Esophagus mucosa (tissue), 1 donor: ENCODE measurements around the gene EXOSC7. TPM values are rescaled to one million over a fixed set of nuclear protein-coding genes. Genes with fewer than 3 reads are reported as not detected.
"Not testable (repeated sequence)": the region's sequence is repeated elsewhere in the genome, so short reads cannot be mapped to it uniquely, and the experiment has no call there.

ENCODE experiments used
- ATAC-seq: fragments of 200-7000 bp; cut with Tn5 transposase; one replicate; pipeline ENCODE4 v1.9.1; 2020
- total RNA-seq: library from RNA; stranded (reverse); gene quantifications from one replicate; pipeline ENCODE4 v1.2.4, GENCODE V29; 2023
- donor health status: DM: yes; HTN: yes; CAD: no.

EXOSC7 gene
- total RNA-seq, 1 donor from 2014 or later: 32.5 TPM

- peak; percentile 20 for ATAC-seq
Measured at GRCh38 chr3:45026038-45026437, 50.0 kb downstream of the EXOSC7 start, which contains the start of gene CLEC3B. Gene CLEC3B, plus strand, starts transcription at chr3:45026303. Its CDS starts 60 bp downstream, at chr3:45026363.

GRCh38 chr3:45026957-45027356 lies 50.9 kb downstream of the EXOSC7 start:
- no peak for ATAC-seq

DNA sequence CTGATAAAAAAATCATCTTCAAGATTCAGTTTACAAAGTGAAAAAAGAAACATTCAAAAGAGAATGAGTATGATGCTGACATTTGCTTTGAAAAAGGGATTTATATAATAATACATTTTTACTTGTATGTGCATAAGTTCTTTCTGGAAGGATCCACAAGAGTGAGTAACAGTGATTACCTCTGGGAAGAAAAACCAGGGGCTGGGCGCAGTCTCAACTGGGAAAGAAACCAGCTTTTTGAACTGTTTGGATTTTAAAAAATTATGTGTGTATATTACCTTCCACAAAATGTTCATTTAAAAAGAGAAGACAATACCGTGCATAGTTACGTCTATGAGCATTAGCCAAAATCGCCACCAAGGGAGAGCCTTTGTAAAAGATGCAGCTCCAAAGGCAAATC lies 51.4 kb downstream of the EXOSC7 start:
- no peak for ATAC-seq

- no peak for ATAC-seq
Measured at GRCh38 chr3:45029216-45029615, 53.2 kb downstream of the EXOSC7 start.

- ATAC-seq: no peak
Measured at GRCh38 chr3:45029661-45030060, 53.6 kb downstream of the EXOSC7 start.

DNA sequence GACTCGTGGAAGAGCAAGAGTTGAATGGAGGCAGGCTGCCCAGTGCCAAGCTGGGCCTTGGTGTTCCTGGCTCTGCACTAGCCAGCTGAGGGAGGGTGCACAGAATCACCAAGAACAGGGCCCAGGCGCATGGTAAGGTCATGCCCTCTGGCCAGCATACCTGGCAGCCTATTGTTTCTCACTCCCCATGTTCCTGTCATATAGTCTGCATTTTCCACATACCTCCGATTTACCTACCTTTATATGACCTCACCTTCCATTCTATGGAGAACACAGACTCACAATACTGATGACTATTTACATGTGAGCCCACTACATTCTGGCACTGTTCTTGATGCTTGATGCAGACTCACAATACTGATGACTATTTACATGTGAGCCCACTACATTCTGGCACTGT lies 55.5 kb downstream of the EXOSC7 start:
- ATAC-seq: no peak

- ATAC-seq: no peak
Measured at GRCh38 chr3:45032113-45032512, 56.1 kb downstream of the EXOSC7 start.

GRCh38 chr3:45033791-45034190 lies 57.7 kb downstream of the EXOSC7 start:
- no peak for ATAC-seq

DNA sequence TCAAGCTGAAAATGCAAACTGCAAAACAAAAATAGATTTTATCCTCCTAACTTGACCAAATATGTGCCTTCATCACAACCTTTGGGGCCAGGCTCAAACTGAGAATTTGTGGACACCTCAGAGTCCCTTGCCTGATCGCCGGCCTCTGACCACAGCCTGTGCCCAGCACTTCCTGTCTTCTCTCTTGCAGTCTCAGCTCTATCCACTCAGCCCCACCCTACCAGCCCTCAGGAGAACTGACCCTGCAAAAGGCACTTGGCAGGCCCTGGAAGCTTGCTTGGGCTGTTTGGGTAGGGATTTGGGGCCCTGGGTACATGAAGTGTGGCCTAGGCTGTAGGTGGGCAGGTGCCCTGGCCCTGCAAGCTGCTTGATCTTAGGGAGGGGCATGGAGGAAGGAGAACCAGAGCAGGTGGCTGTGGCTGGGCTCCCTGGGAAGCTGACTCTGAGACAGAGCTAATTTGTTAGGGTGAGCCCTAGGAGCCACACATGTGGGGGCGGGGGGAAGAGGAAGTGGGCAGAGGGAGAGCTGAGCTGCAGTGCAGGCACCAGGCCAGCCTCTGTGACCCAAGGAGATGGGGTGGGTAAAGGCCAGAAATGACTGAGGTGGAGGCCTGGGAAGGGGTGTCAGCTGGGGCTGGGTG lies 58.7 kb downstream of the EXOSC7 start:
- ATAC-seq: no peak

- ATAC-seq: no peak
Measured at GRCh38 chr3:45035441-45036301, 59.6 kb downstream of the EXOSC7 start.

GRCh38 chr3:45037720-45038455 lies 61.8 kb downstream of the EXOSC7 start:
- peak; percentile 91 for ATAC-seq

GRCh38 chr3:45041666-45042065 lies 65.6 kb downstream of the EXOSC7 start:
- no peak for ATAC-seq

DNA sequence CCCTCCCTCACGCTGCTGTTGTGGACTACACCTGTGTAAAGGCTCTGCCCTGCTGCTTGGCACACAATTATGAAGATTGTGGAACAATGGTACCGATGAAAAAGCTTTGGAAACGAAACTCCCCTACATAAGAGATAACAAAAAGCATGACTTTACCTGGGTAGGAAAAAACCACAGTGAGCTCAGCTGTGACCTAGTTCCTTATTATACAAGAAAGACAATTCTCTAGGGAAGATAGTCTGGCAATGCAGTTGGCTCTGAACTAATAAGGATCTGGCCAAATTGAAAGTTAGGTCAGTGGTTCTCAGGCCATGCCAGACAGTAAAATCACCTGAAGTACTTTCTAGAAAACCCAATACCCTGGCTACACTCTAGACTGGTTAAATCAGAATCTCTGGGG lies 66.1 kb downstream of the EXOSC7 start:
- no peak for ATAC-seq

DNA sequence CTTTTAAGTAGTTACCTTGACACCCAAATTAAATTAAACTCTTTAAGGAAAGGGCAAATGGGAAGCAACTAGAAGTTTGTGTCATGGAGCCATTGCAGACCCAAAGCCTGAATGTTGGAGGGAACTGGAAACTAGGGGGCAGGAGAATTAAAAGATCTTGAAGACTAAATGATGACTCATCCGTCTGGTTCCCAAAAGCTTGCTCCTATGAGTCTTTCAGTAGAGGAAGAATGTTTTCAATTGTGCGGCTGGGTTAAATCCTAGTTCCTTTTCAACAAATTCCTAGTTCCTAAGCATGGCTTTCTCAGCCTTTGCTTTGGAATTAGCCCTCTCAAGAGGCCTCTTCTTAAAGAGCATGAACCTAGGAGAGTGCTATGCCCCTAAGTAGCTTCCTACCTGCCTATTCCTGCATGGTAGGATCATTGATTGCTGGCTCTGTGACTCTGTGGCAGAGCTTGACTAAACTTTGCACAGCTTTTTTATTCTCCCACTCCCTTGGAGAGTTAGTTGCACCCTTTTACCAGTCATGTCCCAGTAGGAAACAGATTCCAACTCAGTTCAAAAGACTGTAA lies 67.8 kb downstream of the EXOSC7 start:
- peak; percentile 25 for ATAC-seq

- ATAC-seq: peak; percentile 69
Measured at GRCh38 chr3:45048244-45048643, 72.2 kb downstream of the EXOSC7 start.

DNA sequence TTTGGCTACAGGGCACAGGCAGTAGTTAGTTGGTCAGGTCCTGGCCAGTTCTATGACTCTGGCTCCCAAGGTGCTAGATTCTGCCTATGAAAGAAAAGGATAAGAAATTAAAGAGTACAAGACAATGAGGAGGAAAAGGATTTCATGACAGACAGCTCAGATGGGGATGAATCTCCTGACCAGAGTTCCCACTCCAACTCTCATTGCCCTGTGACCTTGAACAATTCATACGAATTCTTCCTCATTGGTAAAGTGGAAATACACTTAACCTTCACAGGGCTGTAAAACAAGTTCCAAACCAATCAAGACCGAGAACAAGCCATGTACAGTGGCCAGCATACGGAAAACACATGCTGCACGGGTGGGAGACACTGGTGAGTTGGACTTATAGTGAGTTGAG lies 73.8 kb downstream of the EXOSC7 start:
- ATAC-seq: no peak

GRCh38 chr3:45051685-45052084 lies 75.6 kb downstream of the EXOSC7 start:
- peak; percentile 13 for ATAC-seq

DNA sequence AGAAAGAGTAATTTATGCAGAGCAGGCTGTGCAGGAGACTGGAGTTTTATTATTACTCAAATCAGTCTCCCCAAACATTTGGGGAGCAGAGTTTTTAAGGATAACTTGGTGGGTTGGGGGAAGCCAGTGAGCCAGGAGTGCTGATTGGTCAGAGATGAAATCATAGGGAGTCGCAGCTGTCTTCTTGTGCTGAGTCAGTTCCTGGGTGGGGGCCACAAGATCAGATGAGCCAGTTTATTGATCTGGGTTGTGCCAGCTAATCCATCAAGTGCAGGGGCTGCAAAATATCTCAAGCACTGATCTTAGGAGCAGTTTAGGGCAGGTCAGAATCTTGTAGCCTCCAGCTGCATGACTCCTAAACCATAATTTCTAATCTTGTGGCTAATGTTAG lies 77.8 kb downstream of the EXOSC7 start:
- not testable (repeated sequence) for ATAC-seq

DNA sequence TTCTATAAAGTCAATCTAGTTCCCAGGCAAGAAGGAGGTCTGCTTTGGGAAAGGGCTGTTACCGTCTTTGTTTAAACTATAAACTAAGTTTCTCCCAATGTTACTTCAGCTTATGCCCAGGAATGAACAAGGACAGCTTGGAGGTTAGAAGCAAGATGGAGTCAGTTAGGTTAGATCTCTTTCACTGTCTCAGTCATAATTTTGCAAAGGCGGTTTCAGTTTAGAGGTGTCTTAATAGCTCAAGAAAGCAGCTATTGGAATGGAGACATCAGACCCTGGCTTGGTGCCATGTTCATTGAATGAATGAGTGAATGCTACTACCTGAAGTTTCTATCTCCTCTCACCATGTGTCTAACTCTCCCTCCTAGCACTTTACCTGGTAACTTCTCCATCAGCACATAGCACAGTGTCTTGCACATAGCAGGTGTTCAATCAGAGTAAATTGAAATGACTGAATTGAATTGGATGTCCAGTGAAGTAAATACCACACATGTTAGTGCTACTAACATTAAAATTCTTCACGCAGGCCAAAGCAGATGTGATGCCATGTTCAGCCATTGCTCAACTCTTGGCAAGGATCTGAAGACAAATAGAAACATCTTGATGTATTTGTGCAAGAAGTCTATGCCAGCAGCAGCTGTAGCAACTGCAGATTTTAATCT lies 78.3 kb downstream of the EXOSC7 start:
- peak; percentile 23 for ATAC-seq

- ATAC-seq: no peak
Measured at GRCh38 chr3:45055032-45055410, 79.0 kb downstream of the EXOSC7 start.

GRCh38 chr3:45055411-45056143 lies 79.5 kb downstream of the EXOSC7 start:
- ATAC-seq: no peak
